22Rv1 (cell line): ENCODE results near the gene CBLC.
A peak's percentile ranks its signal among the peaks of the same experiment; 100 is the strongest.

ENCODE experiments used
- H3K27ac ChIP-seq: fragments of 450-650 bp; 2 replicates; pipeline ENCODE4 v1.5.1; 2017
- CTCF ChIP-seq: fragments of 450-650 bp; IDR thresholded peaks from 2 replicates; pipeline ENCODE4 v1.5.1; 2017; ENCODE audit warnings: mild to moderate bottlenecking
- ZFX ChIP-seq: fragments of 450-650 bp; IDR thresholded peaks from 2 replicates; pipeline ENCODE4 v1.6.1; 2017; ENCODE audit warnings: antibody characterized with exemption, borderline replicate concordance

CBLC gene

GRCh38 chr19:44807162-44807561, 29.5 kb downstream of the CBLC start:
- no peak for TF ChIP-seq ZFX
- TF ChIP-seq CTCF, result no peak
- peak overlapping the region; percentile 83 for H3K27ac ChIP-seq

- H3K27ac ChIP-seq, result peak overlapping the region; percentile 83
- peak; percentile 68 for TF ChIP-seq CTCF
- TF ChIP-seq ZFX, result no peak
Observed at GRCh38 chr19:44807652-44808462, 30.2 kb downstream of the CBLC start.

GRCh38 chr19:44808463-44809371, 31.0 kb downstream of the CBLC start, which contains the start of gene BCAM:
Gene BCAM, plus strand, starts transcription at chr19:44809103. Its CDS starts 22 bp downstream, at chr19:44809125.
- TF ChIP-seq ZFX (no peak), CTCF (no peak)
- H3K27ac ChIP-seq, result peak within 1 kb of the TSS; percentile 83

- peak overlapping the region; percentile 83 for H3K27ac ChIP-seq
- TF ChIP-seq CTCF (no peak), ZFX (no peak)
Observed at GRCh38 chr19:44809577-44810233, 32.0 kb downstream of the CBLC start.

DNA sequence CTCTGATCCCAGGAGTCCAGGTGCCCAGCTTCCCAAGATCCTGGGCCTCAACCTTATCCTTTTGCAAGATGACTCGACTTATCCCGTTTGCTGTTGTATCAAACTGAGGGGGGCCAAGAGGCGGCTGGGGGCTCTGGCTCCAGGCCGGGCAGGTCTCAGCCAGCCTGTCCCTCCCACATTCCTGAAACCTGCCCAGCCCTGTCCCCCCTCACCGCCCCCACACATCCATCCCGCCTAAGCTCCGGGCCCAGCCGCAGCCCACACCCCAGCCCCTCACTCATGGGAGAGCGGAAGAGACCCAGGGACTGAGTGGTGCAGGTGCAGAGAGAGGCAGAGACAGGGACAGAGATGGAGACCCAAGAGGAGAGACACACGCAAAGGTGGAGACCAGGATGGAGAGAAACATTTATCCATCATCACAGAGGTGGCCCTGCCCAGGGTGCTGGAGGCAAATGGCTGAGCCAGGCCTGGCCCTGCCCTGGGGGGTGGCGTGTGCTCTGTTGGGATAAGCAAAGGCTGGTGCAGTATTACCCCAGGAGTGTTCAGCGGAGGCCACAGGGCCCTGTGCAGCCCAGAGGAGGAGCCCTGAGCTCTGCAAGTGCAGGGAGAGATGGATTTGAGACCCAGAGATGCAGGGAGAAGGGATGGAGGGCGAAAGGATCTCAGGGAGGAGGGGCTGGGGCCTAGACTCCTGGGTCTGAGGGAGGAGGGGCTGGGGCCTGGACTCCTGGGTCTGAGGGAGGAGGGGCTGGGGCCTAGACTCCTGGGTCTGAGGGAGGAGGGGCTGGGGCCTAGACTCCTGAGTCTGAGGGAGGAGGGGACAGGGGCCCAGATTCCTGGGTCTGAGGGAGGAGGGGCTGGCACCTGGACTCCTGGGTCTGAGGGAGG, 32.8 kb downstream of the CBLC start:
- H3K27ac ChIP-seq, result no peak overlapping the region
- no peak for TF ChIP-seq CTCF
- no peak for TF ChIP-seq ZFX

DNA sequence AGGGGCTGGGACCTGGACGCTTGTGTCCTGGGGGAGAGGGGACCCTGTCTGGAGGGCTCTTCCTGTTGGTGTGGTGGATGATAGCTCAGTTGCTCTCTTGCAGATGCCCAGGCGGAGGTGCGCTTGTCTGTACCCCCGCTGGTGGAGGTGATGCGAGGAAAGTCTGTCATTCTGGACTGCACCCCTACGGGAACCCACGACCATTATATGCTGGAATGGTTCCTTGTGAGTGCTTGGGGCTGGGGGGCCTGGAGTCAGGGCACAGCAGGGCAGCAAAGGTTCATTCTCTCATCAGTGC, 33.4 kb downstream of the CBLC start:
- TF ChIP-seq CTCF, result no peak
- no peak for TF ChIP-seq ZFX
- no peak overlapping the region for H3K27ac ChIP-seq
